ENCODE data around the gene NOL7.

NOL7 gene

DNA sequence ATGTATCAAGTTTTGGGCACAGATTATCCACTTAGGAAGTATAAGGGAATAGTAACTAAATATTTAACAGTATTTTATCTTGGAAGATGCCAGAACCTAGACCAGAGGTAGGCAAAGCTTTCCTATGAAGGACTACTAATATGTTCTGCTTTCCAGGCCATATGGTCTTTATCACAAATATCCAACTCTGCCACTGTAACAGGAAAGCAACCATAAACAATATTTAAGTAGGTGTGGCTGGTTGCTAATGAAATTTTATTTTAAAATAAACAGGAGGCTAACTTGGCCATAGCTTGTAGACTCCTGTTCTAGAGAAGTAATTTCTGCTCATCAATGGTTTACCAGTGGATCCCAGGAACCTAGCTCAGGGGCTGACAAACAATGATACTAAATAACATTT, 39.4 kb downstream of the NOL7 start:
- DNase-seq (ENCODE audit: low read depth in 2 of 2): no peak

DNA sequence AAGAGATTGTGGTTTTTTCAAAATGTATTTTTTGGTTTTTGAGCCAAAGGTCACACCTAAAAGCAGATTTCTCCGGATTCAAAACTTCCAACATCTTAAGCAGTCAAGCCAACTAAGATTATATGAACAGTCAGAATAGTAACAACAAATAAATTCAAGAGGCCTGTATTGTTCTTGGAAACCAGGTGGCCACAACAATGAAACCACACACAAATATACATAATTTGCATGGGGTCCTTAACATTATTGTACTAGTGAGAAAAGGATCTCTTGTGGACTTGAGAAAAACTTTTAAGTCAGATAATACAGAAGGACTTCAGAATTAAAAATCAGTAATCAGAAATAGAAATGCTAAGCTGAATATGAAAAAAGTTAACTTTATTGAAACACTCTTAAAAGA, 40.6 kb downstream of the NOL7 start:
- DNase-seq (ENCODE audit: low read depth in 2 of 2): no peak

DNA sequence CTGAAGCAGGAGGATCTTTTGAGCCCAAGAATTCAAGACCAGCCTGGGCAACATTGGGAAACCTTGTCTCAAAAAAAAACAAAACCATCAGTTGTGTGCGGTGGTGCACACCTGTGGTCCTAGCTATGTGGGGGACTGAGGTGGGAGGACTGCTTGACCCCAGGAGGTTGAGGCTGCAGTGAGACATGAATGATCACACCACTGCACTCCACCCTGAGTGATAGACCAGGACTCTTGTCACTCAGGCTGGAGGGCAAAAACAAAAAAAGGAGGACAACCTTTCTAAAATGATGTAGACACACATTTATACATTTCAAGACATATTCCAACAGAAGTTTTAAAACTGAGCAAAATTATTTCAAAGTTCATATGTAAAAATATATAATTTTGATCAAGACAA, 45.1 kb downstream of the NOL7 start:
- DNase-seq (ENCODE audit: low read depth in 2 of 2): no peak

DNA sequence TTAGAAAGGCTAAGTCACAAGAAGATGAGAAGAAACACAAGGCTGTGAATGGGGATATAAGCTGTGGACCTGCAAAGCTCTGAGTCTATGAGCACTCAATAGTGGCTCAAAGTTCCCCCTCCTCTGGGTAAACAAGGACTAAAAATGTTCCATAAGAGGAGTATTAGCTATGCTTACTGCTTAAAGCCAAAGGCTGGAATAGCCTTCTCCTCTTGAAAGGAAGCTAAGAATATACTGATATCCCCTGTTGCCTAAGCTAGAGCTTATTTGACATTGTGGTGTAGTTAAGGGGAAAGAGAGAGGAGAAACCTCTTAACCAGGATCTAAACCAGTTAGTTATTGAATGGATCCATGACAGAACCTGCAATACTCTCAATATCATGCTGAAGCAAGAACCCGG, 45.8 kb downstream of the NOL7 start:
- no peak for DNase-seq (ENCODE audit: low read depth in 2 of 2)

DNA sequence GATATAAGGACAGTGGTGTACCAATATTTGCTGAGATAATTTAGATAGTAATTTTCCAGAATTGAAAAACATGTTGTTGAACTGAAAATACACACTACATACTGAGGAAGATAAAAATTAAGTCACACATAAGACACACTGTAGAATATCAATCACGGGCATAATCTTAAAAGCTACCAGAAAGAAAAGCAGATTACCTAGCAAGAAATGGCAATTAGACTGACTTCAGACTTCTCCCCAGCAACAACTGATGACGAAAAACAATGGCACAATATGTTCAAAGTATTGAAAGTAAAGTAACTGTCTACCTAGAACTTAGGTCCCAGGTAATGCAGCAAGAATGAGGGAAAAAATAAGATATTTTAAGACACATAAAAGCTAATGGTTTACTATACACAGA, 46.5 kb downstream of the NOL7 start:
- DNase-seq (ENCODE audit: low read depth in 2 of 2): no peak

DNA sequence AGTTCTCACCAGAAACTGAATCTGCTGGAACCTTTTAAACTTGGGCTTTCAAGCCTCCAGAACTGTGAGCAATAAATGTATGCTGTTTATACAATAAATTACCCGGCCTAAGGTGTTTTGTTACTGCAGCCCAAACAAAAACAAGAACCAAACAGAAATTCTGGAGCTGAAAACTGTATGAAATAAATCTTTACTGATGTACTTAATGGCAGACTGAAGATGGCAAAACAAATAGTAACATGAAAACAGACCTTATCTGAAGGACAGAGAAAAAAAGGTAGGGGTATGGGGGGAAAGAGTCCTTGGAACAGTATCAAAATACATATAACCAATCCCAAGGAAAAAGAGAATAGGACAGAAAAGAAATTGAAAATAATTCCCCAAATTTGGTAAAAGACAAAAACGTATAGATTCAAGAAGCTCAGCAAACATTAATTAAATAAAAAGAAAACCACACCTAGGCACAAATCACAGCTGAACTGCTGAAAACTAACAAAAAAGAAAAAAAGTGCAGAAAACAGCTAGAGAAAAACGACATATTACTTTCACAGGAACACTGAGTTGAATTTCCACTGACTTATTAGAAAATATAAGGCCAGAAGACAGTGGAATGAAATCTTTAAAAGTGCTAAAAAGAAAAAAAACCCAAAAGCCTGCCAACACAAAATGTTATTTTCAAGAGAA, 47.7 kb downstream of the NOL7 start:
- DNase-seq (ENCODE audit: low read depth in 2 of 2): no peak

DNA sequence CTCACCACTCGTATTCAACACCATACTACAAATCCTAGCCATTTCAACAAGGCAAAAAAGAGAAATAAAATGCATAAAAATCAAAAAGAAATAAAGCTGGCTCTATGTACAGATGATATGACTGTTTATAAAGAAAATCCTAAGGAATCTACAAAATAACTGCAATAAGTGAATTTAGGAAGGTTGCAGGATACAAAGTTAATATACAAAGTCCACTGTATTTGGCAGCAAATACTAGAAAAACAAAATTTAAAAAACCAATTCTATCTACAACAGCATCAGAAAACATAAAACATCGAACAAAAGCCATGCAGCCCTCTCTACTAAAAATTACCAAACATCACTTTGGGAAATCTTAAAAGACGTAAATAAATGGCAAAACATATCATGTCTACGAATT, 48.9 kb downstream of the NOL7 start:
- no peak for DNase-seq (ENCODE audit: low read depth in 2 of 2)

DNA sequence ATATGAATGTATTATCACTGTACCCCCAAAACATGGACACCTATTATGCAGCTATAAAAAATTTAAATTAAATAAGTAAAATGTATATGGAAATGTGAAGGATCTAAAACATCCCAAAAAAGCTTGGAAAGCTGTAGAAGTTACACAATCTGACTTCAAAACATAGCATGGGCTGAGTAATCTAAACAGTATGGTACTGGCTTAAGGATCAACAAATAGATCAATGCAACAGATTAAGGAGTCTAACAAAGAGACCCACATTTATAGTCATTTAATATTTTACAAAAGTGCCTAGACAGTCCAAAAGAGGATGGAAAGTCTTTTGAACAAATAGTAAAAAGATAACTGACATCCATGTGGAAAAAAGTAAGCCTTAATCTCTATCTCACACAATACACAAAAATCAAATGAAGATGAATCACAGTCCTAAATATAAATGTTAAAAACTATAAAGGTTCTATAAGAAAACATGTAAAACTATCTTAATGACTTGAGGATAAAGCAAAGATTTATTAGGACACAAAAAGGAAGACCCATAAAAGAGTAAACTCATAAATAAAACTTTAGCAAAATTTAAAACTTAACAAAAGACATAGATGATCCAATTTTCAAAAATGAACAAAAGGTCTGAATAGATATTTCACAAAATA, 49.7 kb downstream of the NOL7 start:
- DNase-seq (ENCODE audit: low read depth in 2 of 2): no peak

DNA sequence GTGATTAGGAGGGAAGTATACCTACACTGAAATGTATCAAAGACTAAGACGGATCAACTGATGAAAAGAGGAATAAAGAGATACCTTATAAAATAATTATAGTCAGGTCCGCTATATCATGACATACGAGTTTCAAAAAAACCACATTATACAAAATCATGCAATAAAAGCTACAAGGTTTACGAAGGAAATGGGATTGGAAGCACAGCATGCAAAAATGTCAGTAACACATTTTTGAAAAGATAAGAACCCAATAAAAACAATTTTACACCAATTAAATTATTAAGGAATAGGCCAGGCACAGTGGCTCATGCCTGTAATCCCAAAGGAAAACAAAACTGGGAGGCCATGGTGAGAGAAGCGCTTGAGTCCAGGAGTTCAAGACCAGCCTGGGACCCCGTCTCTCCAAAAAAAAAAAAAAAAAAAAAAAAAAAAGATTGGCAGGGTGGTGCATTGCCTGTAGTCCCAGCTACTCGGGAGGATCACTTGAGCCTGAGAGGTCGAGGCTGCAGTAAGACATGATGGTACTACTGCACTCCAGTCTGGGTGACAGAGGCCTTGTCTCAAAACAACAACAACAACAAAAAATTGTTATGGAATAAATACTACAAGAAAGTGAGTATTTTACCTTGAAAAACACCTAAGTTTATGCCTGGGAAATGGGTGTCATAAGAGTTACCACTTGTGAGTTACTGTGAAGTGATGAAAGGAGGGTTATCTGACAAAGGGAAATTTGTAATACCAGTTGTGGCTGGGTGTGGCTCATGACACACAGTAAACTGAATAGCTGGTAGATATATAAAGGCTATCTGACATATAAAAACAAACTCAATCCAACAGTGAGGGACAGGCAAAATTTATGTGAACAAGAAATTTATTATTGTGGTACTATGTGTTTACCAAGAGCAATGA, 51.3 kb downstream of the NOL7 start:
- DNase-seq (ENCODE audit: low read depth in 2 of 2): no peak

DNA sequence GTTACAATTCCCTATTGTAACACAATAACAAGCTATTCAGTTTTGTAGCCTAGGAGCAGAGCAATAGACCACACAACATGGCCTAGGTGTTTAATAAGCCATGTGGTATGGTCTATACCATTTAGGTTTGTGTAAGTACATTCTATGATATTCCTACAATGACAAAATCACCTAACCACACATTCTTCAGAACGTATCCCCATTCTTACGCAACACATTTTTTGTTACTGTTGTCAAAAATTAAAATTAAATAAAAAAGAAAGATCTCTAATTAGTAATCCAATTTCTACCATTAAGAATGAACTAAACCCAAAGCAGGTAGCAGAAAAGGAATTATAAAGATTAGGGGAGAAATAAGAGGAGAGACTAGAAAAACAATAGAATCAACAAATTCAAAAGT, 52.5 kb downstream of the NOL7 start:
- DNase-seq (ENCODE audit: low read depth in 2 of 2): no peak

DNA sequence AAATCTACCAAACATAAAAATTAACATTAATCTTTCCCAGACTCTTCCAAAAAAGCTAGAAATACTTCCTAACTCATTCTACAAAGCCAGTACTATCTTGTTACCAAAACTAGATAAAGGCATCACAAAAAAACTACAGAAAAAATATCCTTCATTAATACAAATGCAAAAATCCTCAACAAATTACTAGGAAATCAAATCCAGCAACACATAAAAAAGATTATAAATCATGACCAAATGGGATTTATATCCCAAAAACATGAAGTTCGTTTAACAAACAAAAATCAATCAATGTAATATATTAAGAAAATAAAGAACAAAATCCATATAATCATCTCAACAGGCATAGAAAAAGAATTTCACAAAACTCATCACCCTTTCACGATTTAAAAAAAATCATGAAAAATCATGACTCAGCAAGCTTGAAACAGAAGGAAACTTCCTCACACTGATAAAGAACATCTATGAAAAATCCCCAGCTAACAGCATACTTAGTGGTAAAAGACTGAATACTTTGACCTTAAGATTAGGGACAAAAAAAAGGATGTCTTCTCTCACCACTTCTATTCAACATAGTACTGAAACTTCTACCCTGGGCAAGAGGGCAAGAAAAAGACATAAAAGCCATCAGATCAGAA, 53.3 kb downstream of the NOL7 start:
- no peak for DNase-seq (ENCODE audit: low read depth in 2 of 2)

DNA sequence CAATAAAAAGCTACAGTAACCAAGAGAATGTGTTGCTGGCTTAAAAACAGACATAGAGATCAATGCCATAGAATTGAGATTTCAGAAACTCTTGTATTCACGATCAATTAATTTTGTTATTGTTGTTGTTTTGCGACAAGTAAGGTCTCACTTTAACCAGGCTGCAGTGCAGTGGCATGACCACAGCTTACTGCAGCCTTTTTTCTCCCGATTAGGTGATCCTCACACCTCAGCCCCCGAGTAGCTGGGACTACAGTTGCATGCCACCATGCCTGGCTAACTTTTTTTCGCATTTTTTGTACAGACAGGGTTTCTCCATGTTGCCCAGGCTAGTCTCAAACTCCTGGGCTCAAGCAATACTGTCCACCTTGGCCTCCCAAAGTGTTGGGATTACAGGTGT, 54.3 kb downstream of the NOL7 start:
- DNase-seq (ENCODE audit: low read depth in 2 of 2): no peak

All from stimulated activated CD8-positive, alpha-beta memory T cell treated with anti-CD3 and anti-CD28 coated beads, Interleukin-2, amount 100 ng/mL, for 1 hour (primary cell).